Nephron progenitor cell (in vitro differentiated cells): Measurements from ENCODE around the gene CCDC91.

Experiments used
- DNase-seq: peaks from one replicate; pipeline ENCODE4 v3.0.0; 2021
- H3K27ac Mint-ChIP-seq: 2 replicates; pipeline ENCODE4 v1.8.0; 2021; ENCODE audit warnings: mild to moderate bottlenecking, moderate library complexity, mixed read lengths
- H3K27me3 Mint-ChIP-seq: 2 replicates; pipeline ENCODE4 v1.8.0; 2021; ENCODE audit warnings: mild to moderate bottlenecking, low read depth, mixed read lengths; ENCODE audit not compliant: poor library complexity
- H3K36me3 Mint-ChIP-seq: 2 replicates; pipeline ENCODE4 v1.8.0; 2021; ENCODE audit warnings: low read depth, mixed read lengths
- H3K4me1 Mint-ChIP-seq: 2 replicates; pipeline ENCODE4 v1.8.0; 2021; ENCODE audit warnings: mixed read lengths
- H3K4me3 Mint-ChIP-seq: 2 replicates; pipeline ENCODE4 v1.8.0; 2021; ENCODE audit warnings: mild to moderate bottlenecking, moderate library complexity, mixed read lengths
- H3K9me3 Mint-ChIP-seq: 2 replicates; pipeline ENCODE4 v1.8.0; 2021; ENCODE audit warnings: mild to moderate bottlenecking, moderate library complexity, mixed read lengths
- TF ChIP-seq, protein P1 (sequence below): fragments of 200-600 bp; sonication (generic); IDR thresholded peaks from 2 replicates; pipeline ENCODE4 v1.5.0; 2021; ENCODE audit warnings: antibody characterized with exemption

CCDC91 gene

DNA sequence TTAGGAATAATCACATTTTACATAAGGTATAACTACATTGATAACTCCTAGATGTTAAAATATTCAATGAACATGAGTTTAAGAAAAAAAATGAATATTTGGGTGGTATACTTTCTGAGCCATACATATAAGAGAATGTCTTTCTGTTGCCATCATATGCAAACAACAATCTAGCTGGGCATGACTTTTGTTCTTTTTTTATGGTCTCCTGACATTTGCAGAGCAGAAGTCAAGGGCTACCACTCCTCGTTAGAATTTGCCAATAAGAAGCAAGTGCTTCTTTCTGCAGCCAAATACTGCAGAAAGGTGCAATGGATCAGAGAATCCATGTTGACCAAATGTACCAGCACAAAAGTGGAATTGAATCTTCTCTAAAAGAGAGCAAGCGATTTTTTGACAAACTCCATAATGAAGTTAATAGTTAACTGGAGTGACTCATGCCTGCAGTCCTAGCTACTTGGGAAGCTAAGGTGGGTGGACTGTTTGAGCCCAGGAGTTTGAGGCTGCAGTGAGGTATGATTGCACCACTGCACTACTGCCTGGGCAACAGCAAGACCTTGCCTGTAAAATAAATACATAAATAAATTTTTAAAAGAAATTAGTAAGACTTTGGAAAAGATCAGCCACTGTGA, 25.5 kb upstream of the CCDC91 start:
- H3K27me3 Mint-ChIP-seq: peaks cover 4% of the 10 kb centered on the region
- no peak overlapping the region for H3K4me3 Mint-ChIP-seq

DNA sequence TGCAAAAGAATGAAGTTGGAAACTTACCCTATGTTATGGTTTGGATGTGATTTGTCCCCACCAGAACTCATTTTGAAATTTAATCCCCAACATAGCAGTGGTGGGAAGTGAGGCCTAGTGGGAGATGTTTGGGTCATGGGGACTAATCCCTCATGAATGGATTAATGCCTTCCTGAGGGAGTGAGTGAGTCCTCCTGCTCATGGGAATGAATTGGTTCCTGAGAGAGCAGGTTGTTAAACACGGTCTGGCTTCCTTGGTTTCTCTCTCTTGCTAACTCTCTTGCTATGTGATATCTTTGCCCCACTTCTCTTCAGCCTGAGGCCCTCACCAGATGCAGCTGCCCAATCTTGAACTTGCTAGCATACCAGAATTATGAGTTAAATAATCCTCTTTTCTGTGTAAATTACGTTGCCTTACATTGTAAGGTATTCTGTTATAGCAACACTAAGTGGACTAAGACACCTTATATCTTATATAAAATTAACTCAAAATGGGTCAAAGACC, 22.2 kb upstream of the CCDC91 start:
- no peaks in the 10 kb centered on the region for H3K9me3 Mint-ChIP-seq
- no peak for DNase-seq
- H3K27me3 Mint-ChIP-seq: peaks cover 4% of the 10 kb centered on the region
- no peak overlapping the region for H3K27ac Mint-ChIP-seq
- H3K4me3 Mint-ChIP-seq: no peak overlapping the region
- TF ChIP-seq, protein P1, sequence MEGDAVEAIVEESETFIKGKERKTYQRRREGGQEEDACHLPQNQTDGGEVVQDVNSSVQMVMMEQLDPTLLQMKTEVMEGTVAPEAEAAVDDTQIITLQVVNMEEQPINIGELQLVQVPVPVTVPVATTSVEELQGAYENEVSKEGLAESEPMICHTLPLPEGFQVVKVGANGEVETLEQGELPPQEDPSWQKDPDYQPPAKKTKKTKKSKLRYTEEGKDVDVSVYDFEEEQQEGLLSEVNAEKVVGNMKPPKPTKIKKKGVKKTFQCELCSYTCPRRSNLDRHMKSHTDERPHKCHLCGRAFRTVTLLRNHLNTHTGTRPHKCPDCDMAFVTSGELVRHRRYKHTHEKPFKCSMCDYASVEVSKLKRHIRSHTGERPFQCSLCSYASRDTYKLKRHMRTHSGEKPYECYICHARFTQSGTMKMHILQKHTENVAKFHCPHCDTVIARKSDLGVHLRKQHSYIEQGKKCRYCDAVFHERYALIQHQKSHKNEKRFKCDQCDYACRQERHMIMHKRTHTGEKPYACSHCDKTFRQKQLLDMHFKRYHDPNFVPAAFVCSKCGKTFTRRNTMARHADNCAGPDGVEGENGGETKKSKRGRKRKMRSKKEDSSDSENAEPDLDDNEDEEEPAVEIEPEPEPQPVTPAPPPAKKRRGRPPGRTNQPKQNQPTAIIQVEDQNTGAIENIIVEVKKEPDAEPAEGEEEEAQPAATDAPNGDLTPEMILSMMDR: no peak
- peaks cover 4% of the 10 kb centered on the region for H3K4me1 Mint-ChIP-seq
- H3K36me3 Mint-ChIP-seq: no peaks in the 10 kb centered on the region

More for the DNA sequence above, 25.5 kb upstream of the CCDC91 start:
- Mint-ChIP-seq H3K9me3 (no peaks in the 10 kb centered on the region), H3K36me3 (no peaks in the 10 kb centered on the region), H3K27ac (no peak overlapping the region), H3K4me1 (peaks cover 4% of the 10 kb centered on the region)
- DNase-seq: no peak
- TF ChIP-seq, protein P1: no peak

DNA sequence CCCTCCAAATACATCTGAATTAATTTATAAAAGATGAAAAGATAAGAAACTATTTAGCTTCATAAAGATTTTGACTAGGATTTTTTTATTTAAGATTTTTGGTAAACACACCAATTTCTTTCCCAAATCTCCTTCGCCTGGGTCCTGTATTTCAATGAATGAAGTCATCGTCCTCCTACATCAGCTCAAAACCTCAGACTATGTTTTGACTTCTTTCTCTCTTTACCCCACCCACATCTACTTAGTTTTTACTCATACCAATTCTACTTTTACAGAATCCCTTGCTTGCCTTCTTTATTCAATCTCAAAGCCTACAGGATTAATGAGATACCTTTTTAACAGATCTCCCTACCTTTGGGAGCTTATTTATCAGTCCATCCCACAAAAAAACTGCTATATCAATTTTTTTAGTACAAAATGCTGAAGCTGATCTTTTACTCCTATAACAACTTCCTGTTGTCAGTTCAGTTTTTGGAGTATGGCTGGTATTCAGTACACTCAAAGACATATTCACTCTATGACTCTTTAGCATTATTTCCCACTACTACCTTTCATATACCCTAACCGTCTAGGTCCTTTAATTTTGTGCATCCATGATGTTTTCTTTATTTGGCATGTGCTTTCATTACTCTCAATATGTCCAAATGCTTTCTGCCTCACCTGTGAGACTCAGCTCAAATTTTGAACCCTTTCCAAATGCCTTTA, 18.7 kb upstream of the CCDC91 start:
- DNase-seq: no peak
- Mint-ChIP-seq H3K4me1 (peaks cover 14% of the 10 kb centered on the region), H3K27ac (no peak overlapping the region), H3K36me3 (no peaks in the 10 kb centered on the region), H3K4me3 (no peak overlapping the region), H3K27me3 (peaks cover 4% of the 10 kb centered on the region), H3K9me3 (no peaks in the 10 kb centered on the region)
- TF ChIP-seq, protein P1: no peak

DNA sequence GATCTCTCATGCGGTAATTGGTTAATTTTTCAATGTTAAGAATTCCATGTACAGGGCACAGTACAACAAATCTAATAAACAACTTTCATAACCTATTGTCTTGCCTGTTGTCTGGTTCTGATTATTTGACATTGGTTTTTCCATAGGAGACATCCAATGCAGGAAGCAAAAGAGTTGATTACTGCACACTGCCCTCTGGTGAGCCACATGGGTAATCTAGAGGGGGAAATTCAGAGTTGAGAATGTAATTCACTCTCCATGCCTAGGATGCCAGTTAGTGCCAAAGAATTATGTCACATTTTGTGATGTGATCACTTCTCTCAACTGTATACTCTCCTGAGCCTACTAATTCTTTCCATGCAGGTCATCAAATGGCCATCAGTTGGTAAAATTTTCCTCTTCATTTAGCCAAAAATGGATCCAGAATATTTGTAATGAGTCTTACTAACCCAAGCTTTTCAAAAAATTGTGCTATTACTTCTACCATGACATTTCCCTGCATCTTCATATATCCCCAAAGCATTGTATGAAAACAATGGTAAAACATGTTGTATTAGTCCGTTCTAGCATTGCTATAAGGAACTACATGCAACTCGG, 17.7 kb upstream of the CCDC91 start:
- TF ChIP-seq, protein P1: peak; percentile 57
- peaks cover 4% of the 10 kb centered on the region for H3K27me3 Mint-ChIP-seq
- H3K4me1 Mint-ChIP-seq: peaks cover 21% of the 10 kb centered on the region
- H3K9me3 Mint-ChIP-seq: no peaks in the 10 kb centered on the region
- no peak overlapping the region for H3K27ac Mint-ChIP-seq
- DNase-seq: peak; percentile 15
- no peak overlapping the region for H3K4me3 Mint-ChIP-seq
- H3K36me3 Mint-ChIP-seq: no peaks in the 10 kb centered on the region

DNA sequence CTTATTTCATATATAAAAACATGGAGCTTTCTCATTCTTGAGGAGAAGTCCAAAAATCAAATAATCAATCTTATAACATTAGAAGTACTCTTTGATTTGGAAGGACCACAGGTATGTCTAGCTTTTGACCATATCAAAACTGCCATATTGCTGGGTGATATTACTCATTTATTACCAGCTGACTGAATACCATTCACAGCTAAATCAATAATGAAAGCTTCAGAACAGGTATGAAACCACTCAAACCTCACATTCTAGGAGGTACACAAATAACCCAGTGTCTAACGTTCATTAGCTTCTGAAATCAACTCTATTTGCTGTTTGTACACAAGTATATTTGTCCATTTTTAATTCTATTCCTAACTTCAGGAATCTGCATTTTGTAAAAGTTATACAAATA, 16.8 kb upstream of the CCDC91 start:
- peaks cover 17% of the 10 kb centered on the region for H3K4me1 Mint-ChIP-seq
- H3K9me3 Mint-ChIP-seq: no peaks in the 10 kb centered on the region
- H3K27me3 Mint-ChIP-seq: peaks cover 4% of the 10 kb centered on the region
- H3K36me3 Mint-ChIP-seq: no peaks in the 10 kb centered on the region
- TF ChIP-seq, protein P1: no peak
- H3K4me3 Mint-ChIP-seq: no peak overlapping the region
- DNase-seq: no peak
- no peak overlapping the region for H3K27ac Mint-ChIP-seq
